Smooth muscle cell (in vitro differentiated cells): Measurements from ENCODE around the gene TAF10. TPM values are rescaled to one million over a fixed set of nuclear protein-coding genes. Genes with fewer than 3 reads are reported as not detected.

Experiments used
- DNase-seq: peaks from one replicate; lab custom pipeline; 2025; ENCODE audit not compliant: unreplicated experiment; lab: John Stamatoyannopoulos, UW
- H2AFZ ChIP-seq: fragments of 200-600 bp; sonication (generic); 2 replicates; pipeline ENCODE4 v1.6.0; 2016; ENCODE audit warnings: antibody characterized with exemption, low read depth, mild to moderate bottlenecking
- H3F3A ChIP-seq: fragments of 200-600 bp; sonication (generic); 2 replicates; pipeline ENCODE4 v1.6.0; 2017; ENCODE audit warnings: antibody characterized with exemption, low read depth
- H3K27ac ChIP-seq: fragments of 200-600 bp; sonication (generic); 2 replicates; pipeline ENCODE4 v1.5.1; 2016; ENCODE audit warnings: low read depth, mild to moderate bottlenecking
- H3K27me3 ChIP-seq: fragments of 200-600 bp; sonication (generic); 2 replicates; pipeline ENCODE4 v1.6.1; 2016; ENCODE audit warnings: low read depth, mild to moderate bottlenecking
- H3K36me3 ChIP-seq: fragments of 200-600 bp; sonication (generic); 2 replicates; pipeline ENCODE4 v1.5.1; 2016; ENCODE audit warnings: low read depth
- H3K4me1 ChIP-seq: fragments of 200-600 bp; sonication (generic); 2 replicates; pipeline ENCODE4 v1.5.1; 2016; ENCODE audit warnings: low read depth
- H3K4me2 ChIP-seq: fragments of 200-600 bp; sonication (generic); 2 replicates; pipeline ENCODE4 v1.6.0; 2016; ENCODE audit warnings: mild to moderate bottlenecking
- H3K4me3 ChIP-seq: fragments of 200-600 bp; sonication (generic); 2 replicates; pipeline ENCODE4 v1.5.1; 2016; ENCODE audit warnings: mild to moderate bottlenecking
- H3K79me2 ChIP-seq: fragments of 200-600 bp; sonication (generic); 2 replicates; pipeline ENCODE4 v1.6.0; 2016; ENCODE audit warnings: low read depth, mild to moderate bottlenecking
- H3K9ac ChIP-seq: fragments of 200-600 bp; sonication (generic); 2 replicates; pipeline ENCODE4 v1.6.0; 2016; ENCODE audit warnings: low read depth
- H3K9me3 ChIP-seq: fragments of 200-600 bp; sonication (generic); replicated peaks from 2 replicates; pipeline ENCODE4 v1.5.1; 2016; ENCODE audit warnings: low read depth
- H4K20me1 ChIP-seq: fragments of 200-600 bp; sonication (generic); 2 replicates; pipeline ENCODE4 v1.6.0; 2016; ENCODE audit warnings: low read depth
- WGBS: methylation state at CpG from one replicate; pipeline ENCODE4 v1.1.7; 2016; ENCODE audit warnings: low lambda C conversion rate; 5-methylcytosine and 5-hydroxymethylcytosine counted together
- polyA plus RNA-seq: library from polyadenylated mRNA; unstranded; fragments of >200 nt; fragmentation: Nextera tagmentation; extraction: Ambion mirVana; gene quantifications from 2 replicates; pipeline ENCODE4 v1.2.1, GENCODE V29; 2016
- total RNA-seq: library from RNA; depleted of rRNA; stranded (reverse); fragments of >200 nt; gene quantifications from 2 replicates; pipeline ENCODE4 v1.2.3, GENCODE V29; 2014
- TF ChIP-seq, protein P1 (sequence below): fragments of 200-600 bp; sonication (generic); IDR thresholded peaks from 2 replicates; pipeline ENCODE4 v1.5.1; 2017; ENCODE audit warnings: borderline replicate concordance, mild to moderate bottlenecking, antibody characterized with exemption; ENCODE audit not compliant: insufficient read depth, poor library complexity, severe bottlenecking

TAF10 gene
- total and polyA plus RNA-seq, 2 experiments from 2014 or later, result 83.3 to 373 TPM

DNA sequence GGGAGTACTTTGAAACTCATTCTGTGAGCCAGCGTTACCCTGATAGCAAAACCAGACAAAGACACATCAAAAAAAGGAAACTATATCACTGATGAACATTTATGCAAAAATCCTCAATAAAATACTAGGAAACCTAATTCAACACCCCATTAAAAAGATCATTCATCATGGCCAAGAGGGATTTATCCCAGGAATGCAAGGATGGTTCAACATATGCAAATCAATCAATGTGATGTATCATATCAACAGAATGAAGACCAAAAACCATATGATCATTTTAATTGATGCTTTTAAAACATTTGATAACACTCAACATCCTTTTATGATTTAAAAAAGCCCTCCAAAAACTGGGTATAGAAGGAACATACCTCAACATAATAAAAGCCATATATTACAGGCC is 28.4 kb downstream of the TAF10 start:
- Histone ChIP-seq H3K79me2 (peaks cover 2% of the 10 kb centered on the region), H2AFZ (no peak overlapping the region), H4K20me1 (no peaks in the 10 kb centered on the region), H3K9ac (no peak overlapping the region), H3K4me3 (no peak overlapping the region), H3F3A (no peaks in the 10 kb centered on the region), H3K27ac (no peak overlapping the region), H3K27me3 (no peaks in the 10 kb centered on the region), H3K4me1 (no peaks in the 10 kb centered on the region), H3K4me2 (no peak overlapping the region), H3K36me3 (peaks cover 12% of the 10 kb centered on the region), H3K9me3 (peaks cover 7% of the 10 kb centered on the region)
- no peak for DNase-seq
- TF ChIP-seq, protein P1, sequence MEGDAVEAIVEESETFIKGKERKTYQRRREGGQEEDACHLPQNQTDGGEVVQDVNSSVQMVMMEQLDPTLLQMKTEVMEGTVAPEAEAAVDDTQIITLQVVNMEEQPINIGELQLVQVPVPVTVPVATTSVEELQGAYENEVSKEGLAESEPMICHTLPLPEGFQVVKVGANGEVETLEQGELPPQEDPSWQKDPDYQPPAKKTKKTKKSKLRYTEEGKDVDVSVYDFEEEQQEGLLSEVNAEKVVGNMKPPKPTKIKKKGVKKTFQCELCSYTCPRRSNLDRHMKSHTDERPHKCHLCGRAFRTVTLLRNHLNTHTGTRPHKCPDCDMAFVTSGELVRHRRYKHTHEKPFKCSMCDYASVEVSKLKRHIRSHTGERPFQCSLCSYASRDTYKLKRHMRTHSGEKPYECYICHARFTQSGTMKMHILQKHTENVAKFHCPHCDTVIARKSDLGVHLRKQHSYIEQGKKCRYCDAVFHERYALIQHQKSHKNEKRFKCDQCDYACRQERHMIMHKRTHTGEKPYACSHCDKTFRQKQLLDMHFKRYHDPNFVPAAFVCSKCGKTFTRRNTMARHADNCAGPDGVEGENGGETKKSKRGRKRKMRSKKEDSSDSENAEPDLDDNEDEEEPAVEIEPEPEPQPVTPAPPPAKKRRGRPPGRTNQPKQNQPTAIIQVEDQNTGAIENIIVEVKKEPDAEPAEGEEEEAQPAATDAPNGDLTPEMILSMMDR, result no peak
- WGBS, result 93% methylated on average over 1 of the region's 1 CpG

DNA sequence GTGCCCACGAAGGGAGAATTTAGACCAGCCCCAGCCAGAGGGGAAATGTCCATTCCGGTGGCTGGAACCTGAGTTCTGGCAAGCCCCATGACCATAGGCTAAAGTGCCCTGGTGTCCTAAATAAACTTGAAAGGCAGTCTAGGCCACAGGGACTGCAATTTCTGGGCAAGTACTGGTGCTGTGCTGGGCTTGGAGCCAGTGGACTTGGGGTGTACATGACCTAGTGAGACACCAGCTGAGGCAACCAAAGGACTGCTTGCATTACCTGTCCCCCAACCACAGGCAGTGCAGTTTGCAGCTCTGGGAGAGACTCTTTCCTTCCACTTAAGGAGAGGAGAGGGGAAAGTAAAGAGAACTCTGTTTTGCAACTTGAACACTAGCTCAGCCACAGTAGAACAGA is 32.3 kb downstream of the TAF10 start:
- no peaks in the 10 kb centered on the region for H3F3A ChIP-seq
- 100% methylated on average over 1 of the region's 2 CpGs for WGBS
- TF ChIP-seq, protein P1, result no peak

DNA sequence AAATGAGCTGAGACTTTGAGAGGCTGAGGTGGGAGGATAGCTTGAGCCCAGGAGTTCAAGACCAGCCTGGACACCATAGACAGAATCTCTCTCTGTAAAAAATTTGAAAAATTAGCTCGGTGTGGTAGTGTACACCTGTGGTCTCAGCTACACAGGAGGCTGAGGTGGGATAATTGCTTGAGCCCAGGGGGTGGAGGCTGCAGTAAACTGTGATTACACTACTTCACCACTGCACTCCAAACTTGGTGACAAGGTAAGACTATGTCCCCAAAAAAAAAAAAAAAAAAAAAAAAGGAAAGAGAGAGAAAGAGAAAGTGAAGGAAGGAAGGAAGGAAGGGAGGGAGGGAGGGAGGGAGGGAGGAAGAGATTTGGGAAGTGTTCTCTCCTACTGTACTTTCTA is 33.9 kb downstream of the TAF10 start:
- DNase-seq, result no peak
- TF ChIP-seq, protein P1, result no peak
- Histone ChIP-seq H3K9me3 (no peaks in the 10 kb centered on the region), H3K4me1 (no peaks in the 10 kb centered on the region), H3K4me3 (no peak overlapping the region), H3K27me3 (no peaks in the 10 kb centered on the region), H3K36me3 (peaks cover 4% of the 10 kb centered on the region), H3K79me2 (peaks cover 2% of the 10 kb centered on the region), H3K4me2 (no peak overlapping the region), H3K27ac (no peak overlapping the region), H3F3A (no peaks in the 10 kb centered on the region), H3K9ac (no peak overlapping the region), H2AFZ (no peak overlapping the region), H4K20me1 (no peaks in the 10 kb centered on the region)
- WGBS, result 100% methylated on average over 1 of the region's 1 CpG

More for the DNA sequence above, 32.3 kb downstream of the TAF10 start:
- Histone ChIP-seq H3K36me3 (peaks cover 12% of the 10 kb centered on the region), H3K79me2 (peaks cover 2% of the 10 kb centered on the region), H3K27me3 (no peaks in the 10 kb centered on the region), H4K20me1 (no peaks in the 10 kb centered on the region), H3K4me3 (no peak overlapping the region), H3K27ac (no peak overlapping the region), H3K9ac (no peak overlapping the region), H3K4me1 (no peaks in the 10 kb centered on the region), H2AFZ (no peak overlapping the region), H3K9me3 (peaks cover 4% of the 10 kb centered on the region), H3K4me2 (no peak overlapping the region)
- DNase-seq, result no peak
